Panc1 (cell line): ENCODE results near the gene MCU. TPM values are rescaled to one million over a fixed set of nuclear protein-coding genes. Genes with fewer than 3 reads are reported as not detected.

Experiments used
- ATAC-seq: fragments of 200-7000 bp; cut with Tn5 transposase; 2 replicates; pipeline ENCODE4 v1.9.1; 2020; ENCODE audit warnings: mild to moderate bottlenecking, moderate library complexity
- BruUV-seq: library from RNA; stranded (reverse); fragments of 400-500 nt; replicated peaks from 2 replicates; lab custom pipeline; 2021; lab: Mats Ljungman, UMichigan
- CTCF ChIA-PET: fragments of 300-600 bp; sonication (Branson Sonifier 250); formaldehyde crosslinking; loops from one replicate; lab custom pipeline; 2022; ENCODE audit warnings: antibody characterized with exemption; lab: Charles Lee
- POLR2A ChIA-PET: fragments of 300-600 bp; sonication (Branson Sonifier 250); formaldehyde crosslinking; loops from one replicate; lab custom pipeline; 2022; ENCODE audit warnings: antibody characterized with exemption; lab: Charles Lee
- DNase-seq: peaks from one replicate; pipeline ENCODE4 v3.0.0-alpha.2; 2010; ENCODE audit warnings: low read depth, low spot score
- H3K27ac ChIP-seq: 2 replicates; pipeline ENCODE4 v1.5.1; 2011; ENCODE audit warnings: mild to moderate bottlenecking, low read length, inconsistent platforms
- H3K27me3 ChIP-seq: fragments of 200-500 bp; sonication (Bioruptor generic); 2 replicates; pipeline ENCODE4 v1.6.0; 2014; ENCODE audit warnings: low read length, inconsistent platforms; ENCODE audit not compliant: control insufficient read depth, insufficient read depth
- H3K36me3 ChIP-seq: fragments of 200-500 bp; sonication (Bioruptor generic); 2 replicates; pipeline ENCODE4 v1.5.1; 2014; ENCODE audit warnings: inconsistent platforms, mild to moderate bottlenecking, low read length, moderate library complexity; ENCODE audit not compliant: control insufficient read depth, insufficient read depth
- H3K4me1 ChIP-seq: 2 replicates; pipeline ENCODE4 v1.5.1; 2011; ENCODE audit warnings: inconsistent platforms, mild to moderate bottlenecking, low read length, moderate library complexity; ENCODE audit not compliant: control insufficient read depth, insufficient read depth
- H3K4me3 ChIP-seq, 2 experiments: 2 replicates each; pipeline ENCODE4 v1.5.1; 2011 to 2012; ENCODE audit warnings: low read depth in 2 of 2, low read length in 2 of 2, mild to moderate bottlenecking in 2 of 2, inconsistent platforms in 1 of 2, moderate library complexity in 1 of 2
- H3K9me3 ChIP-seq: fragments of 200-500 bp; sonication (Bioruptor generic); 2 replicates; pipeline ENCODE4 v1.5.1; 2014; ENCODE audit warnings: low read depth, mild to moderate bottlenecking, inconsistent platforms, low read length, moderate library complexity; ENCODE audit not compliant: control insufficient read depth, insufficient read depth
- CTCF ChIP-seq: fragments of 450-650 bp; IDR thresholded peaks from 2 replicates; pipeline ENCODE4 v1.5.1; 2017; ENCODE audit warnings: mild to moderate bottlenecking
- POLR2AphosphoS5 ChIP-seq: IDR thresholded peaks from 2 replicates; pipeline ENCODE4 v1.6.1; 2012; ENCODE audit warnings: mild to moderate bottlenecking, low read depth, low read length, moderate library complexity
- SIN3A ChIP-seq: IDR thresholded peaks from 2 replicates; pipeline ENCODE4 v1.6.1; 2012; ENCODE audit warnings: low read depth, mild to moderate bottlenecking, low read length, moderate library complexity, borderline replicate concordance; ENCODE audit not compliant: insufficient read depth
- TCF7L2 ChIP-seq: IDR thresholded peaks from 2 replicates; pipeline ENCODE4 v1.6.1; 2011; ENCODE audit warnings: mild to moderate bottlenecking, low read depth, low read length, inconsistent platforms
- in situ Hi-C: cut with HindIII; loops from 2 replicates; pipeline ENCODE4 v1.10.0; 2016; ENCODE audit warnings: low sequenced_read_pairs, low pct_unique_long_range_greater_than_20kb
- intact Hi-C: fragments of 100-400 bp; cut with micrococcal nuclease; formaldehyde crosslinking; loops from one replicate; pipeline ENCODE4 v1.10.0; 2022; ENCODE audit not compliant: unreplicated experiment
- microRNA-seq: library from miRNA; unstranded; fragments of <30 nt; microRNA quantifications from one replicate; pipeline ENCODE4 v1.1.0, GENCODE V29; 2020; ENCODE audit not compliant: unreplicated experiment
- total RNA-seq: library from RNA; stranded (reverse); gene quantifications from one replicate; pipeline ENCODE4 v1.2.1, GENCODE V29; 2021; ENCODE audit not compliant: unreplicated experiment
- TF ChIP-seq, protein P1 (sequence below), 2 experiments: IDR thresholded peaks; 2 replicates each; pipeline ENCODE4 v1.6.1; 2011 to 2012; ENCODE audit warnings: low read depth in 2 of 2, control low read depth in 1 of 2, low read length in 1 of 2, mild to moderate bottlenecking in 1 of 2, moderate library complexity in 1 of 2; ENCODE audit not compliant: insufficient read depth in 1 of 2

The MCU gene
- total RNA-seq, 1 experiment from 2014 or later: 31.6 TPM

DNA sequence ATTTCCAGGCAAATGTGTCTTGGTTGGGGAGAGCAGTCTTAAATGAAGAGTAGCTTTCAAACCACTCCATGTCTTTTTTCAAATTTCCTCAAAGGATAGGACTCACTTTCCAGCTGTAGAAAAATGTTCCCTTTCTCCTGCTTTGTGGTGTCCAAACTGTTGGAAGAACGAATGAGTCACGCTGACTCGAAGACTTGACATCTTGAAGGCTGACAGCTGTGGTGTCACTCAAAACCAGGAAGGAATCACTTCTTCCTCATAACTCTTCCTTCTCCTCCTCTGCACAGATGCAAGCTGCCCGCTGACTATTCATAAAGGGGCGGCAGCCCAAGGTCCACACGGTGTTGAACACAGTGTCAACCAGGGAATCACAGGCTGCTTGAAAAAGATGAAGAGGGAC, 243.4 kb downstream of the MCU start:
- H3K4me1 ChIP-seq: no peaks in the 10 kb centered on the region
- no peak overlapping the region for H3K27ac ChIP-seq
- ChIA-PET CTCF (no interaction called here), POLR2A (no interaction called here)
- no peaks in the 10 kb centered on the region for H3K27me3 ChIP-seq
- BruUV-seq: no TSS peak
- no peaks in the 10 kb centered on the region for H3K36me3 ChIP-seq
- no peak for DNase-seq
- intact Hi-C loops (no loop called here), in situ Hi-C loops (no loop called here)
- no peak for ATAC-seq
- no peaks in the 10 kb centered on the region for H3K9me3 ChIP-seq
- no peak overlapping the region for H3K4me3 ChIP-seq
- TF ChIP-seq TCF7L2 (no peak), POLR2AphosphoS5 (no peak), CTCF (no peak), SIN3A (no peak)
- TF ChIP-seq, protein P1, sequence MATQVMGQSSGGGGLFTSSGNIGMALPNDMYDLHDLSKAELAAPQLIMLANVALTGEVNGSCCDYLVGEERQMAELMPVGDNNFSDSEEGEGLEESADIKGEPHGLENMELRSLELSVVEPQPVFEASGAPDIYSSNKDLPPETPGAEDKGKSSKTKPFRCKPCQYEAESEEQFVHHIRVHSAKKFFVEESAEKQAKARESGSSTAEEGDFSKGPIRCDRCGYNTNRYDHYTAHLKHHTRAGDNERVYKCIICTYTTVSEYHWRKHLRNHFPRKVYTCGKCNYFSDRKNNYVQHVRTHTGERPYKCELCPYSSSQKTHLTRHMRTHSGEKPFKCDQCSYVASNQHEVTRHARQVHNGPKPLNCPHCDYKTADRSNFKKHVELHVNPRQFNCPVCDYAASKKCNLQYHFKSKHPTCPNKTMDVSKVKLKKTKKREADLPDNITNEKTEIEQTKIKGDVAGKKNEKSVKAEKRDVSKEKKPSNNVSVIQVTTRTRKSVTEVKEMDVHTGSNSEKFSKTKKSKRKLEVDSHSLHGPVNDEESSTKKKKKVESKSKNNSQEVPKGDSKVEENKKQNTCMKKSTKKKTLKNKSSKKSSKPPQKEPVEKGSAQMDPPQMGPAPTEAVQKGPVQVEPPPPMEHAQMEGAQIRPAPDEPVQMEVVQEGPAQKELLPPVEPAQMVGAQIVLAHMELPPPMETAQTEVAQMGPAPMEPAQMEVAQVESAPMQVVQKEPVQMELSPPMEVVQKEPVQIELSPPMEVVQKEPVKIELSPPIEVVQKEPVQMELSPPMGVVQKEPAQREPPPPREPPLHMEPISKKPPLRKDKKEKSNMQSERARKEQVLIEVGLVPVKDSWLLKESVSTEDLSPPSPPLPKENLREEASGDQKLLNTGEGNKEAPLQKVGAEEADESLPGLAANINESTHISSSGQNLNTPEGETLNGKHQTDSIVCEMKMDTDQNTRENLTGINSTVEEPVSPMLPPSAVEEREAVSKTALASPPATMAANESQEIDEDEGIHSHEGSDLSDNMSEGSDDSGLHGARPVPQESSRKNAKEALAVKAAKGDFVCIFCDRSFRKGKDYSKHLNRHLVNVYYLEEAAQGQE (IDR thresholded peaks at IDR 0.05; ENCODE audit: insufficient read depth in 1 of 2, low read depth in 2 of 2, low read length in 1 of 2): no peak

Small RNA genes lying within 50 kb of the gene (microRNA-seq; reads per million reads assigned to microRNA genes)
- gene MIR4676: not detected

Other genes with a start within 250 kb of the MCU start
- gene MICU1, start 66.1 kb upstream of the MCU start, total RNA-seq: 46.9 TPM
- gene OIT3, start 201.6 kb downstream of the MCU start, total RNA-seq: not detected